GM19438 (cell line): ENCODE measurements around the gene ZNG1B.
"Not testable (repeated sequence)": the region's sequence is repeated elsewhere in the genome, so short reads cannot be mapped to it uniquely, and the experiment has no call there.

Experiments used
- ATAC-seq: cut with Tn5 transposase; IDR thresholded peaks from one replicate; pipeline ENCODE4 v1.9.1; 2021; ENCODE audit warnings: low read depth; ENCODE audit not compliant: unreplicated experiment

Gene ZNG1B

GRCh38 chr2:113503094-113504042 lies 65.9 kb downstream of the ZNG1B start:
- ATAC-seq: not testable (repeated sequence)

GRCh38 chr2:113504081-113504480 lies 66.6 kb downstream of the ZNG1B start:
- not testable (repeated sequence) for ATAC-seq

GRCh38 chr2:113507394-113508140 lies 70.1 kb downstream of the ZNG1B start:
- not testable (repeated sequence) for ATAC-seq

GRCh38 chr2:113508187-113508586 lies 70.7 kb downstream of the ZNG1B start:
- ATAC-seq: not testable (repeated sequence)

- ATAC-seq: not testable (repeated sequence)
These were observed 73.4 kb downstream of the ZNG1B start for GRCh38 chr2:113510913-113511312.

GRCh38 chr2:113511859-113512258 lies 74.4 kb downstream of the ZNG1B start:
- not testable (repeated sequence) for ATAC-seq

- ATAC-seq: not testable (repeated sequence)
These were observed 78.0 kb downstream of the ZNG1B start for GRCh38 chr2:113515457-113515856.

DNA sequence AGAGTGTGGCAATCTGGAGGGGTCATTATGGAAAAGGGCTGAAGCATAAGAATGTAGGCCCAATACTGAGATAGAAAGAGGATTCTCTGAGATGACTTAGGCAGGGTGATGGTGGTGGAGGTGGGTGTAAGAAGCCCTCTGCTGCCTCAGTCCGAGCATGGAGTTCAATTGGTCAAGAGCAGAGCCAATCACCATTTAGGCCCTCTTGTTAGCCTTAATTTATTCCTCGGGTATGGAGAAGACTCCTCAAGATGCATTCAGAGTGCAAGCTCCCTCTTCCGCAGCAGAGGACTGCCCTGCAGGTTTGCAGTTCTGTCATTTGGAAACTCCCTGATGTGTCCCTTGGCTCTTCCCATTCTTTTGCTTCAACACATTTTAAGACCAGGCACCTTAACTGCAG lies 78.5 kb downstream of the ZNG1B start:
- not testable (repeated sequence) for ATAC-seq

DNA sequence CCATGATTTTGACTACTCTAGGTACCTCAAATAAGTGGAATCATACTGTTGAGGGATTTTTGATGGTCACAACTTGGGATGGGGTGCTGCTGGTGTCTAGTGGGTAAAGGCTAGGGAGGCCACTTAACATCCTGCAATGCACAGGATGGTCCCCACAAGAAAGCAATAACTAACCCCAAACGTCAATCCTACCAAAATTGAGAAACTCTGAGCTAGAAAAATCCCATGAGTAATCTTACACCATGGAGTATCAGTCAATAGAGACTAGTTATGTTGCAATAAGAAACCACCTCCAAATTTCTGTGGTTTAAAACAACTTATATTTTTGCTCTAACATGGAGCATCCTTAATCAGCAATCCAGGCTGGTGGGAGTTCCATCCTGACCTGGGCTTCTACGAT lies 79.5 kb downstream of the ZNG1B start:
- ATAC-seq: not testable (repeated sequence)

- ATAC-seq: not testable (repeated sequence)
These were observed 83.3 kb downstream of the ZNG1B start for GRCh38 chr2:113520837-113521236.

DNA sequence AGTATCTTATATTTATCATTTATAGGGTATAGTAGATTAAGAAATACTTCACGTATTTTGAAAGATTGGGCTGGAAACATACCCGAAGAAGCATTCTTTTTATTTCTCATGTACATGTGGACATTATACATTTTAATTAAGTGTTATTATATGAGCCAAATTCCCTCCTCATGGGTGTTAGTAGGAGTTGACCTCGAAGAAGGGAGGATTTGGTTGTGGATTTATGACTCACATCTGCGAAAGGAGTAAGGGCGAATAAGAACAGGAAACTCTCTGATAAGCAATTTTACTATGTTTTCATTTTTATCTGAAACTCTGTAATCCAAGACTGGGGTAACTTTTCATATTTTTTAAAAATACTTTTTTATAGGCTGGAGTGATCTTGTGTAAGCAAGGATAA lies 84.0 kb downstream of the ZNG1B start:
- not testable (repeated sequence) for ATAC-seq

- ATAC-seq: not testable (repeated sequence)
These were observed 87.5 kb downstream of the ZNG1B start for GRCh38 chr2:113524986-113525385.

DNA sequence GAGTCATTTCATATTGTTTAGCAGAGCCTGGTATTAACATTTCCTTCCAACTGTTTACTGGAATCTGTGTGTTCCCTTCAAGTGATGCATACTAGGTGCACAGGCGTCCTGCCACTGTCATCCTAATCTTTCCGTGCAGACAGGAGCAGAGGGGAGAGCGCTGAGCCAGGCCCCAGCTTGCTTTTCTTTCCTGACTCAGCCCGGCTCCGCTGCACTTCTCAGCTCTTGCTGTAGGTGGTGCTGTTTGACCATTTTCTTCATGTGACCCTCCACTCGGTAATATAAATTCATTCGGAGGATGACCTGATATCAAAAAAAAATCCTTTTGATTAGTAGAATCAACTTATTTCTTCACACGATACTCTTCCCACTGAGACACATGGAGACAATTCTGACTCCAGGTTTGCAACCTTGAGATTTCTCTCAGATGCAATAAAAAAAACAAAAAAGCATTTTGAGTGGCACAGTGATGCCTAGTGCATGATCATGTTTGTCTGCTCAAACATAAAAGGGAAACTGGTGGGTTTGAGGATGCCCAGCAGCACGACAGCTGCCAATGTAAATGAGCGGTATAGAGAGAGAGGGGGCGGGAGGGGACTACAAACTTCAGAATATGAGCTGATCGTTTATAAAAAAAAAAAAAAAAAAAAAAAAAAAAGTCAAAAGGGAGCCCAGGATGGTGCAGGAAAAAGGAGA lies 90.0 kb downstream of the ZNG1B start:
- peak; percentile 77 for ATAC-seq

DNA sequence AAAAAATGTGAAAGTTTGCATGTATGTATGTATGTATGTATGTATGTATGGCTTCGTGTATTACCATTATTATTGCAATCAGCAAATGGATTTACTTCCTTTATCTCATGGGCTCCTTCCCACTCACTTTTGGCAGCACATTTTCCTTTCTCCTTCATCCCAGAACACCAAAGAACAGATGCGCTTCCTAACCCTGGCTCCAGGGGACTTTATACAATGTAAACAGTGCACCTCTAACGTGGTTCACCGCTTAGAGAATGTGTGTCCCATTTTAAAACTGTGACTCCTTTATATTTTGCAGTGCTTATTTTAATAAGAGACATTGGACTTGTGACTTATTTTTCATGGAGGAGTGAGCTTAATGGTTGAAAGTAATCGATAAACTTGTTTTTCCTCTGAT lies 90.6 kb downstream of the ZNG1B start:
- not testable (repeated sequence) for ATAC-seq

- not testable (repeated sequence) for ATAC-seq
These were observed 91.4 kb downstream of the ZNG1B start for GRCh38 chr2:113528904-113529303.

DNA sequence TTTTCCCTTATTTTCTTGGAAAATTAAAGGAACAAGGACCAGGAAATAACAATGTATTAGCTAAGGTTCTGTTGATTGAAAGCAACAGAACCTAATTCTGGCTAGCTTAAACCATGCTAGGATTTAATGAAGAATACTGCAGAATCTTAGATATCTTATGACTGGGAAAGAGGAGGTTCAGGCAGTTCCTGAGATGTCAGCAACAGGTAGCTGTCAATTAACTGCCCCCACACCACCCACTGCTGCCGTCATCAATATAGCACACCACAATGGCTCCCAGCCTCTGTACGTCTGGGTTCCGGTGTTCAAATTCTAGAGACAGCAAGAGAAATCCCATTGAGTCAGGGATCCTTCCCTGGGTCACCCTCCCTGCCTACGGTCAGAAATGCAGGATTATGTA lies 95.5 kb downstream of the ZNG1B start:
- ATAC-seq: not testable (repeated sequence)

GRCh38 chr2:113536573-113536972 lies 99.1 kb downstream of the ZNG1B start:
- ATAC-seq: not testable (repeated sequence)

DNA sequence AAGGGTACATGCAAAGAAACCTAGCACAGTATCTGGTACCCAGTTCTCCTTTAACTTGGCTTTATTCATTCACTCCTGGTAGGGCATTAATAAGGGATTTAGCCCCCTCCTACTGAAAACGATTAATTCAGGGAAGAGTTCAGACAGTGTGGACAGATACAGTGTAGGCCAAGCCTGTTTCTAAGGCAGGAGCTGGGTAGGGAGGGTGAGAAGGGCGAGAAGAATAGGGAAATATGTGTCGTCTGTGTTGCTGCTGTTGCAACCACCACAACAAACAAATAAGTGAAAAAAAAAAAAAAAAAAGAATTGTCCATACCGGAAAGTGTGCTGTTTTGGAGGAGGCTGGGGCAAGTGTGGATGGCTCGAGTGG lies 103.3 kb downstream of the ZNG1B start:
- ATAC-seq: not testable (repeated sequence)

- ATAC-seq: not testable (repeated sequence)
These were observed 103.9 kb downstream of the ZNG1B start for GRCh38 chr2:113541204-113541975.

GRCh38 chr2:113541976-113542485 lies 104.5 kb downstream of the ZNG1B start:
- ATAC-seq: not testable (repeated sequence)
